ENCODE data around the gene ITPR1.
A peak's percentile ranks its signal among the peaks of the same experiment; 100 is the strongest.

ITPR1 gene

GRCh38 chr3:4512895-4513616 lies 19.9 kb downstream of the ITPR1 start:
- Mint-ChIP-seq H3K36me3 (no peaks in the 10 kb centered on the region), H3K4me1 (peaks cover 15% of the 10 kb centered on the region), H3K27ac (no peak overlapping the region), H3K9me3 (no peaks in the 10 kb centered on the region), H3K4me3 (no peak overlapping the region)
- DNase-seq (ENCODE audit: low spot score in 2 of 2): no peak
- ATAC-seq: no peak

GRCh38 chr3:4514321-4514720 lies 21.2 kb downstream of the ITPR1 start:
- no peak overlapping the region for H3K4me3 Mint-ChIP-seq

GRCh38 chr3:4514916-4515315 lies 21.8 kb downstream of the ITPR1 start:
- peaks cover 31% of the 10 kb centered on the region for H3K4me1 Mint-ChIP-seq

More at GRCh38 chr3:4514321-4514720, 21.2 kb downstream of the ITPR1 start:
- ATAC-seq (no peak), DNase-seq (ENCODE audit: low spot score in 2 of 2) (no peak)
- Mint-ChIP-seq H3K36me3 (peaks cover 8% of the 10 kb centered on the region), H3K9me3 (no peaks in the 10 kb centered on the region), H3K27ac (peak overlapping the region; percentile 64), H3K4me1 (peaks cover 25% of the 10 kb centered on the region)

GRCh38 chr3:4515916-4516579 lies 22.9 kb downstream of the ITPR1 start:
- Mint-ChIP-seq H3K36me3 (peaks cover 17% of the 10 kb centered on the region), H3K27ac (peak overlapping the region; percentile 64), H3K4me1 (peaks cover 32% of the 10 kb centered on the region), H3K4me3 (no peak overlapping the region), H3K9me3 (no peaks in the 10 kb centered on the region)
- no peak for ATAC-seq
- no peak for DNase-seq (ENCODE audit: low spot score in 2 of 2)

More at GRCh38 chr3:4514916-4515315, 21.8 kb downstream of the ITPR1 start:
- DNase-seq (ENCODE audit: low spot score in 2 of 2) (no peak), ATAC-seq (no peak)
- H3K36me3 Mint-ChIP-seq: peaks cover 13% of the 10 kb centered on the region
- H3K4me3 Mint-ChIP-seq: no peak overlapping the region
- H3K27ac Mint-ChIP-seq: peak overlapping the region; percentile 64
- no peaks in the 10 kb centered on the region for H3K9me3 Mint-ChIP-seq

GRCh38 chr3:4517093-4517492 lies 23.9 kb downstream of the ITPR1 start:
- no peak overlapping the region for H3K4me3 Mint-ChIP-seq
- DNase-seq (ENCODE audit: low spot score in 2 of 2) (no peak), ATAC-seq (no peak)
- H3K27ac Mint-ChIP-seq: peak overlapping the region; percentile 85
- H3K4me1 Mint-ChIP-seq: peaks cover 32% of the 10 kb centered on the region
- no peaks in the 10 kb centered on the region for H3K9me3 Mint-ChIP-seq
- peaks cover 26% of the 10 kb centered on the region for H3K36me3 Mint-ChIP-seq

GRCh38 chr3:4517643-4518311 lies 24.6 kb downstream of the ITPR1 start:
- H3K4me3 Mint-ChIP-seq: peak overlapping the region; percentile 58
- ATAC-seq: peak; percentile 60
- peaks cover 32% of the 10 kb centered on the region for H3K4me1 Mint-ChIP-seq

GRCh38 chr3:4520033-4520816 lies 27.1 kb downstream of the ITPR1 start:
- DNase-seq (ENCODE audit: low spot score in 2 of 2) (no peak), ATAC-seq (no peak)
- Mint-ChIP-seq H3K4me1 (peaks cover 38% of the 10 kb centered on the region), H3K9me3 (no peaks in the 10 kb centered on the region), H3K4me3 (no peak overlapping the region), H3K27ac (peak overlapping the region; percentile 62), H3K36me3 (peaks cover 51% of the 10 kb centered on the region)

More at GRCh38 chr3:4517643-4518311, 24.6 kb downstream of the ITPR1 start:
- H3K9me3 Mint-ChIP-seq: no peaks in the 10 kb centered on the region
- DNase-seq (ENCODE audit: low spot score in 2 of 2): no peak
- H3K36me3 Mint-ChIP-seq: peaks cover 31% of the 10 kb centered on the region
- H3K27ac Mint-ChIP-seq: peak overlapping the region; percentile 85

- Mint-ChIP-seq H3K36me3 (peaks cover 53% of the 10 kb centered on the region), H3K4me1 (peaks cover 28% of the 10 kb centered on the region), H3K27ac (no peak overlapping the region), H3K9me3 (no peaks in the 10 kb centered on the region), H3K4me3 (no peak overlapping the region)
- DNase-seq (ENCODE audit: low spot score in 2 of 2) (no peak), ATAC-seq (no peak)
These were observed 29.8 kb downstream of the ITPR1 start for GRCh38 chr3:4522947-4523346.

- ATAC-seq: no peak
- peaks cover 17% of the 10 kb centered on the region for H3K4me1 Mint-ChIP-seq
- no peak for DNase-seq (ENCODE audit: low spot score in 2 of 2)
- H3K9me3 Mint-ChIP-seq: no peaks in the 10 kb centered on the region
- peaks cover 48% of the 10 kb centered on the region for H3K36me3 Mint-ChIP-seq
- H3K4me3 Mint-ChIP-seq: no peak overlapping the region
- no peak overlapping the region for H3K27ac Mint-ChIP-seq
These were observed 30.9 kb downstream of the ITPR1 start for GRCh38 chr3:4523710-4524698.

GRCh38 chr3:4525560-4526223 lies 32.5 kb downstream of the ITPR1 start:
- DNase-seq (ENCODE audit: low spot score in 2 of 2) (no peak), ATAC-seq (no peak)
- Mint-ChIP-seq H3K27ac (peak overlapping the region; percentile 26), H3K9me3 (no peaks in the 10 kb centered on the region), H3K36me3 (peaks cover 39% of the 10 kb centered on the region), H3K4me3 (no peak overlapping the region), H3K4me1 (peaks cover 9% of the 10 kb centered on the region)

- Mint-ChIP-seq H3K27ac (no peak overlapping the region), H3K4me3 (no peak overlapping the region), H3K4me1 (peaks cover 22% of the 10 kb centered on the region), H3K9me3 (no peaks in the 10 kb centered on the region), H3K36me3 (peaks cover 16% of the 10 kb centered on the region)
- no peak for DNase-seq (ENCODE audit: low spot score in 2 of 2)
- no peak for ATAC-seq
These were observed 35.2 kb downstream of the ITPR1 start for GRCh38 chr3:4528320-4528719.

GRCh38 chr3:4528819-4529600 lies 35.9 kb downstream of the ITPR1 start:
- Mint-ChIP-seq H3K9me3 (no peaks in the 10 kb centered on the region), H3K27ac (no peak overlapping the region), H3K4me3 (no peak overlapping the region), H3K4me1 (peaks cover 25% of the 10 kb centered on the region), H3K36me3 (peaks cover 12% of the 10 kb centered on the region)
- DNase-seq (ENCODE audit: low spot score in 2 of 2): no peak
- no peak for ATAC-seq

- Mint-ChIP-seq H3K27ac (no peak overlapping the region), H3K9me3 (no peaks in the 10 kb centered on the region), H3K36me3 (peaks cover 4% of the 10 kb centered on the region), H3K4me3 (no peak overlapping the region), H3K4me1 (peaks cover 27% of the 10 kb centered on the region)
- ATAC-seq (no peak), DNase-seq (ENCODE audit: low spot score in 2 of 2) (no peak)
These were observed 36.9 kb downstream of the ITPR1 start for GRCh38 chr3:4529876-4530588.
